Osteocyte (in vitro differentiated cells): Measurements from ENCODE around the gene MUC22. TPM values are rescaled to one million over a fixed set of nuclear protein-coding genes. Genes with fewer than 3 reads are reported as not detected.
"Not testable (repeated sequence)": the region's sequence is repeated elsewhere in the genome, so short reads cannot be mapped to it uniquely, and the experiment has no call there.

ENCODE experiments used
- DNase-seq: peaks from one replicate; pipeline ENCODE4 v3.0.0; 2021; ENCODE audit warnings: mixed read lengths; ENCODE audit not compliant: unreplicated experiment; ENCODE audit errors: extremely low spot score
- H3K27ac Mint-ChIP-seq: one replicate; pipeline ENCODE4 v1.8.0; 2021; ENCODE audit warnings: mild to moderate bottlenecking, mixed read lengths; ENCODE audit not compliant: unreplicated experiment
- H3K27me3 Mint-ChIP-seq: one replicate; pipeline ENCODE4 v1.8.0; 2021; ENCODE audit warnings: mixed read lengths; ENCODE audit not compliant: unreplicated experiment
- H3K36me3 Mint-ChIP-seq: one replicate; pipeline ENCODE4 v1.8.0; 2021; ENCODE audit warnings: mixed read lengths; ENCODE audit not compliant: unreplicated experiment
- H3K4me1 Mint-ChIP-seq: one replicate; pipeline ENCODE4 v1.8.0; 2021; ENCODE audit warnings: mixed read lengths; ENCODE audit not compliant: unreplicated experiment
- H3K4me3 Mint-ChIP-seq: one replicate; pipeline ENCODE4 v1.8.0; 2021; ENCODE audit warnings: mild to moderate bottlenecking, moderate library complexity, mixed read lengths; ENCODE audit not compliant: unreplicated experiment
- H3K9me3 Mint-ChIP-seq: one replicate; pipeline ENCODE4 v1.8.0; 2021; ENCODE audit warnings: mixed read lengths; ENCODE audit not compliant: unreplicated experiment
- CTCF ChIP-seq: fragments of 200-600 bp; sonication (generic); IDR thresholded peaks from 2 replicates; pipeline ENCODE4 v1.5.0; 2021; ENCODE audit warnings: antibody characterized with exemption, mild to moderate bottlenecking, moderate library complexity
- total RNA-seq: library from RNA; stranded (reverse); gene quantifications from 2 replicates; pipeline ENCODE4 v1.2.1, GENCODE V29; 2021

Gene MUC22
- total RNA-seq, 1 donor from 2014 or later = not detected

DNA sequence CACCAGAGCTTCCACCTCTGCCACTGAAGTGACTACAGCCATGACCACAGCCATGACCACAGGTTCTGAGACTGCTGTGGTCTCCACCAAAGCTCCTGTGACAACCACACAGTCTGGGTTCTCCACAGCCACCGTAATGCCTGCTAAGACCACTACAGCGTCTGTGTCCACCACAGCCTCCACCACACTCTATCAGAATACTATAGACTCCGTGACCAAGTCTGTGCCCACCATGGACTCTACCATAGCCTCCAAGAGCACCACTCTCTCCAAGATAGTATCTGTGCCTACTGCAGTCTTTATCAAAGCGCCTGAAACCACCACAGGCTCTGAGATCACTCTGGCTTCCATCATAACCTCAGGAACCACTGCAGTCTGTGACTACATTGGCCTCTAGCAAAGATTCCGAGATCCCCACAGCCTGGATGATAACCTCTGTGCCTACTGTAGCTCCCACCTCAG, 45.1 kb upstream of the MUC22 start:
- no peaks in the 10 kb centered on the region for H3K36me3 Mint-ChIP-seq
- TF ChIP-seq CTCF = no peak
- H3K9me3 Mint-ChIP-seq = no peaks in the 10 kb centered on the region
- DNase-seq = no peak
- H3K27me3 Mint-ChIP-seq = peaks cover 40% of the 10 kb centered on the region
- no peak overlapping the region for H3K27ac Mint-ChIP-seq
- H3K4me3 Mint-ChIP-seq = no peak overlapping the region
- peaks cover 5% of the 10 kb centered on the region for H3K4me1 Mint-ChIP-seq

DNA sequence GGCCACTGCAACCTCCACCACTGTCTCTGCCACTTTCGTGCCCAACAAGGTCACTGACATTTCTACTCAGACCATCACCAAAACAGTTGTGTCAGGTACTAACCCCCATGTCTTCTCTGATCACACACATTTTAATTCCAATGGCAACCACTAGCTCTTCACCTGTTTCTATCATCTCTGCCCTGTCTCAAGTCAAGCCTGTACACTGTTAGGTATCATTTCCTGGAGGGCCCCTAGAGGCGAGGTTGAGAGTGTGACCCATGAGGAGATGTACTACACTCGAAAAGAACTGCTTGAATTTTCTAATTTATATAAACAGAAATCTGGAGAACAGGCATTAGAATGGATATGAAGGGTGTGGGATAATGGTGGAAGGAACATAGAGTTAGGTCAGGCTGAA, 44.1 kb upstream of the MUC22 start:
- Mint-ChIP-seq H3K4me1 (peaks cover 3% of the 10 kb centered on the region), H3K4me3 (no peak overlapping the region), H3K9me3 (no peaks in the 10 kb centered on the region), H3K27ac (no peak overlapping the region), H3K36me3 (no peaks in the 10 kb centered on the region), H3K27me3 (peaks cover 46% of the 10 kb centered on the region)
- no peak for TF ChIP-seq CTCF
- no peak for DNase-seq

DNA sequence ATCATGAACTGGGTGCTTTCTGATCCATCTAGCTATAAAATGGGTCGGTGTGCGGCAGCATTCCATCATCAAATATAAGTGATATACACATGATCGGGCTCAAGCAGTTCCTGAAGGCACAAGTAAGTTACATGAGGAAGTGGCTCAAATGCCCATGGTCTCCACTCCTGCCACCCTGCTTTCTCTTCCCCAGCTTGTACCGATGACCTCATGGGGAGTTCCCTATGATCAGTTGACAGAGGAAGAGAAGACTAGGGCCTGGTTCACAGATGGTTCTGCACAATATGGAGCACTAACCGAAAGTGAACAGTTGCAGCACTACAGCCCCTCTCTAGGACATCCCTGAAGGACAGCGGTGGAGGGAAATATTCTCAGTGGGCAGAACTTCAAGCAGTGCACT, 41.1 kb upstream of the MUC22 start:
- DNase-seq, H3K4me1 Mint-ChIP-seq, H3K27ac Mint-ChIP-seq, H3K4me3 Mint-ChIP-seq, H3K36me3 Mint-ChIP-seq, H3K9me3 Mint-ChIP-seq: not testable (repeated sequence)
- H3K27me3 Mint-ChIP-seq = peaks cover 63% of the 10 kb centered on the region

DNA sequence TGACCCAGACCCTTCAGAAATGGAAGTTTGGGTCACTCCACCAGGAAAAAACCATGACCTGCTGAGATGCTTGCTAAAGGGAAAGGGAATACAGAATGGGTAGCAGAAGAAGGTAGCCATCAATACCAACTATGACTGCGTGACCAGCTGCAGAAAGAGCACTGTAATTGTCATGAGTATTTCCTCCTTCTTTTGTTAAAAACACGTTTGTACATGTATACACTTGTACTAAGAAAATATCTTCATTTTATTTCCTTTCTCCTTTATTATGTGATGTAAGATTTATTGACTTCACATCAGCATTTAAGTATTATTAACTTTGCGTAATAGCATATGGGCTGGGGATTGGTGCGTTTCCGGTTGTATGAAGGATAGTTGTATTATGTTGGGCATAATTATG, 39.3 kb upstream of the MUC22 start:
- DNase-seq = no peak
- Mint-ChIP-seq H3K27me3 (peaks cover 54% of the 10 kb centered on the region), H3K27ac (no peak overlapping the region), H3K4me1 (no peaks in the 10 kb centered on the region), H3K4me3 (no peak overlapping the region), H3K9me3 (no peaks in the 10 kb centered on the region), H3K36me3 (no peaks in the 10 kb centered on the region)
- no peak for TF ChIP-seq CTCF

DNA sequence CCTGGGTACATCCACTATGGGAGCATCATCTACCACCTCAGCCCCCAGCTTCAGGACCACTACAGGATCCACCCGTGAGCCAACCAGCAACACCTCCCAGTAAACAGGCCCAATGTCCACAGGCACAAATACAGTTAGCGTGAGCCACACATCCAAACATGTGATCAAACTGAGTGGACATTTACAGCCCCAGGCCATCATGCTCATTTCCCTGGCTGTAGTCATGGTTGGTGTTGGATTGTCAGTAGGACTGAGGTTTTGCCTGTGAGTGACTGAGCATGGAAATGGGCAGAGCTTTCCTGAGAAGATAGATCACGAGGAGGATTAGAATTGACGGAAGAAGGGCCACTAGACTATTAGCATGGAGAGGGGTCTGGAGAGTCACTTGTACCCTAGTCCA, 37.5 kb upstream of the MUC22 start:
- Mint-ChIP-seq H3K4me3 (no peak overlapping the region), H3K27me3 (peaks cover 56% of the 10 kb centered on the region), H3K9me3 (no peaks in the 10 kb centered on the region), H3K36me3 (no peaks in the 10 kb centered on the region), H3K27ac (no peak overlapping the region), H3K4me1 (no peaks in the 10 kb centered on the region)
- TF ChIP-seq CTCF = no peak
- DNase-seq = no peak
